ENCODE measurements around the gene FGR. TPM values are rescaled to one million over a fixed set of nuclear protein-coding genes. Genes with fewer than 3 reads are reported as not detected.

The FGR gene
- total RNA-seq, 1 experiment from 2014 or later = not detected

- Histone ChIP-seq H3K4me1 (ENCODE audit: control insufficient read depth in 1 of 2, insufficient read depth in 2 of 2, low read length in 2 of 2) (peaks cover 20 to 58% of the 10 kb centered on the region in 2 experiments), H2AFZ (ENCODE audit: low read depth, low read length, poor library complexity, severe bottlenecking) (no peak overlapping the region), H3K27me3 (ENCODE audit: insufficient read depth, low read length) (no peaks in the 10 kb centered on the region), H3K4me2 (ENCODE audit: low read length) (peak overlapping the region; percentile 33; the same call in 1 of the 2 replicates), H3K36me3 (ENCODE audit: control insufficient read depth in 1 of 2, insufficient read depth in 2 of 2, low read length in 2 of 2) (no peaks in the 10 kb centered on the region), H3K79me2 (ENCODE audit: insufficient read depth, low read length) (no peaks in the 10 kb centered on the region), H3K9me2 (ENCODE audit: insufficient read depth) (no peaks in the 10 kb centered on the region), H3K4me3 (replicated peaks in 1 of 2; ENCODE audit: low read depth in 1 of 2, low read length in 2 of 2) (no peak overlapping the region), H3K27ac (ENCODE audit: low read depth, low read length) (no peak overlapping the region), H3K9ac (ENCODE audit: low read length) (no peak overlapping the region), H3K9me3 (ENCODE audit: control insufficient read depth in 1 of 2, insufficient read depth in 1 of 2, low read depth in 1 of 2, low read length in 2 of 2) (no peaks in the 10 kb centered on the region), H4K20me1 (ENCODE audit: insufficient read depth) (no peaks in the 10 kb centered on the region)
- BruUV-seq (replicated peaks) = no TSS peak
- intact Hi-C loops (cut with micrococcal nuclease) = no loop called here
- DNase-seq (ENCODE audit: low read depth, low spot score) (no peak), ATAC-seq (no peak)
- TF ChIP-seq YY1 (IDR thresholded peaks at IDR 0.05; ENCODE audit: extremely low read depth, insufficient replicate concordance, low read depth, low read length) = no peak
- TF ChIP-seq POLR2A (IDR thresholded peaks at IDR 0.05; ENCODE audit: borderline replicate concordance, extremely low read depth, insufficient read depth, insufficient read length) = no peak
- no peak for TF ChIP-seq ZNF274 (IDR thresholded peaks at IDR 0.05; ENCODE audit: low read depth, low read length)
- no peak for TF ChIP-seq CEBPB (IDR thresholded peaks at IDR 0.05; ENCODE audit: low read depth)
- TF ChIP-seq EZH2 (IDR thresholded peaks at IDR 0.05) = no peak
- no peak for TF ChIP-seq TCF7L2 (IDR thresholded peaks at IDR 0.05; ENCODE audit: borderline replicate concordance, extremely low read depth, insufficient read depth, insufficient read length)
- TF ChIP-seq, protein P1, sequence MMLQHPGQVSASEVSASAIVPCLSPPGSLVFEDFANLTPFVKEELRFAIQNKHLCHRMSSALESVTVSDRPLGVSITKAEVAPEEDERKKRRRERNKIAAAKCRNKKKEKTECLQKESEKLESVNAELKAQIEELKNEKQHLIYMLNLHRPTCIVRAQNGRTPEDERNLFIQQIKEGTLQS (IDR thresholded peaks at IDR 0.05) = no peak
- peak; percentile 50; the same call in 1 of the 2 replicates for TF ChIP-seq SRF (IDR thresholded peaks at IDR 0.05; ENCODE audit: low read depth)
- TF ChIP-seq POLR2AphosphoS5 (IDR thresholded peaks at IDR 0.05; ENCODE audit: low read depth, low read length) = no peak
- peak; percentile 30; the same call in 1 of the 2 replicates for TF ChIP-seq MAX (IDR thresholded peaks at IDR 0.05)
- no peak for TF ChIP-seq REST (IDR thresholded peaks at IDR 0.05; ENCODE audit: low read depth)
- TF ChIP-seq, protein P2, sequence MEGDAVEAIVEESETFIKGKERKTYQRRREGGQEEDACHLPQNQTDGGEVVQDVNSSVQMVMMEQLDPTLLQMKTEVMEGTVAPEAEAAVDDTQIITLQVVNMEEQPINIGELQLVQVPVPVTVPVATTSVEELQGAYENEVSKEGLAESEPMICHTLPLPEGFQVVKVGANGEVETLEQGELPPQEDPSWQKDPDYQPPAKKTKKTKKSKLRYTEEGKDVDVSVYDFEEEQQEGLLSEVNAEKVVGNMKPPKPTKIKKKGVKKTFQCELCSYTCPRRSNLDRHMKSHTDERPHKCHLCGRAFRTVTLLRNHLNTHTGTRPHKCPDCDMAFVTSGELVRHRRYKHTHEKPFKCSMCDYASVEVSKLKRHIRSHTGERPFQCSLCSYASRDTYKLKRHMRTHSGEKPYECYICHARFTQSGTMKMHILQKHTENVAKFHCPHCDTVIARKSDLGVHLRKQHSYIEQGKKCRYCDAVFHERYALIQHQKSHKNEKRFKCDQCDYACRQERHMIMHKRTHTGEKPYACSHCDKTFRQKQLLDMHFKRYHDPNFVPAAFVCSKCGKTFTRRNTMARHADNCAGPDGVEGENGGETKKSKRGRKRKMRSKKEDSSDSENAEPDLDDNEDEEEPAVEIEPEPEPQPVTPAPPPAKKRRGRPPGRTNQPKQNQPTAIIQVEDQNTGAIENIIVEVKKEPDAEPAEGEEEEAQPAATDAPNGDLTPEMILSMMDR (IDR thresholded peaks at IDR 0.05 in 2 of 3, conservative IDR thresholded peaks at IDR 0.05 in 1 of 3; ENCODE audit: borderline replicate concordance in 1 of 3, insufficient read depth in 1 of 3, low read depth in 2 of 3, low read length in 2 of 3) = 0 out of 6 replicates have a peak, but pooled peaks of 1 of the 3 experiments have one; percentile 13
- no peak for TF ChIP-seq ZFX (IDR thresholded peaks at IDR 0.05)
- ChIA-PET CTCF (no interaction called here), POLR2A (interaction anchor here (1.0 kb wide), 1 partner anchor 290 kb away, joined by 3 read pairs; the partner anchor contains the start of gene MAP3K6), RAD21 (ENCODE audit: low non-redundant PET in 1 of 2, low total read pairs in 2 of 2, uncharacterized antibody in 2 of 2, unreplicated experiment in 2 of 2) (no interaction called here)
These were observed 21.3 kb upstream of the FGR start for GRCh38 chr1:27656157-27656893.
